Mesodermal cell (in vitro differentiated cells): Measurements from ENCODE around the gene PPA2.

Experiments
- H3K27ac ChIP-seq: 2 replicates; pipeline ENCODE4 v1.7.0; 2013; ENCODE audit warnings: mild to moderate bottlenecking, low read depth, low read length, moderate library complexity; ENCODE audit not compliant: severe bottlenecking
- H3K36me3 ChIP-seq: 2 replicates; pipeline ENCODE4 v1.7.1; 2013; ENCODE audit warnings: mild to moderate bottlenecking, low read length, moderate library complexity; ENCODE audit not compliant: control insufficient read depth, insufficient read depth
- H3K4me1 ChIP-seq: one replicate; pipeline ENCODE4 v1.7.1; 2013; ENCODE audit warnings: mild to moderate bottlenecking, low read length; ENCODE audit not compliant: insufficient read depth, control insufficient read depth, poor library complexity, severe bottlenecking
- H3K4me3 ChIP-seq: 2 replicates; pipeline ENCODE4 v1.7.0; 2013; ENCODE audit warnings: low read length, control low read depth, mild to moderate bottlenecking; ENCODE audit not compliant: insufficient read depth, poor library complexity, severe bottlenecking; ENCODE audit errors: extremely low read depth
- H3K9me3 ChIP-seq: 2 replicates; pipeline ENCODE4 v1.7.1; 2013; ENCODE audit warnings: mild to moderate bottlenecking, low read length, moderate library complexity; ENCODE audit not compliant: control insufficient read depth
- WGBS, 2 experiments: methylation state at CpG; one replicate each; pipeline ENCODE4 v1.1.5; 2013; ENCODE audit warnings: missing lambda C conversion rate in 2 of 2; ENCODE audit not compliant: insufficient coverage in 2 of 2; 5-methylcytosine and 5-hydroxymethylcytosine counted together

The PPA2 gene

GRCh38 chr4:105352826-105353225, 121.0 kb downstream of the PPA2 start:
- WGBS, 2 experiments, result 77 to 100% methylated on average over 1 of the region's 3 CpGs

DNA sequence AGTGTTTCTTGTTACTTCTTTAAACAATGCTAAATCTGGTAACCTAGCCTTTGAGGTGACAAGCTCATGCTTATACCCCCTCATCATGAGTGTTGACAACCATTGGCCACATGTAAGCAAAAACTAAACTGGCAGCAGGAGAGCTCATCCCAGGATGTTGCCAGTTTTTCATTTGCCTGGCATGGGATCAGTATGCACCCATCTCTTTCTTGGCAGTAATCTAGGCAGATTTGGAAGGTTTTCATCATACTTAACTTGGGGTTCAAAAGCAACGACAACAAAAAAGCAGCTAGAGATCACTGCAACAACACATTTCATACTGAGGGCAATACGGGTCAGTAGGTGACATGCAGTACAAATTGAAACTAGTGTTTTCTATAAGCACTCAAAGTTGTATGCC, 122.0 kb downstream of the PPA2 start:
- H3K4me3 ChIP-seq, result no peak overlapping the region
- WGBS, 2 experiments, result 100% methylated on average over 1 to 2 of the region's 2 CpGs
- H3K4me1 ChIP-seq, result no peaks in the 10 kb centered on the region
- H3K36me3 ChIP-seq, result no peaks in the 10 kb centered on the region
- H3K9me3 ChIP-seq, result no peaks in the 10 kb centered on the region
- H3K27ac ChIP-seq, result no peak overlapping the region

More at GRCh38 chr4:105352826-105353225, 121.0 kb downstream of the PPA2 start:
- Histone ChIP-seq H3K9me3 (no peaks in the 10 kb centered on the region), H3K27ac (no peak overlapping the region), H3K4me1 (no peaks in the 10 kb centered on the region), H3K4me3 (no peak overlapping the region), H3K36me3 (no peaks in the 10 kb centered on the region)

- Histone ChIP-seq H3K4me1 (no peaks in the 10 kb centered on the region), H3K36me3 (no peaks in the 10 kb centered on the region), H3K27ac (no peak overlapping the region), H3K4me3 (no peak overlapping the region), H3K9me3 (no peaks in the 10 kb centered on the region)
- WGBS, 2 experiments, result 80 to 100% methylated on average over 1 of the region's 1 CpG
These were observed 122.9 kb downstream of the PPA2 start for GRCh38 chr4:105350859-105351490.

GRCh38 chr4:105348719-105349118, 125.1 kb downstream of the PPA2 start:
- no peaks in the 10 kb centered on the region for H3K36me3 ChIP-seq
- H3K9me3 ChIP-seq, result no peaks in the 10 kb centered on the region
- no peaks in the 10 kb centered on the region for H3K4me1 ChIP-seq
- no peak overlapping the region for H3K27ac ChIP-seq
- H3K4me3 ChIP-seq, result no peak overlapping the region
- 78 to 100% methylated on average over 1 of the region's 1 CpG for WGBS, 2 experiments

DNA sequence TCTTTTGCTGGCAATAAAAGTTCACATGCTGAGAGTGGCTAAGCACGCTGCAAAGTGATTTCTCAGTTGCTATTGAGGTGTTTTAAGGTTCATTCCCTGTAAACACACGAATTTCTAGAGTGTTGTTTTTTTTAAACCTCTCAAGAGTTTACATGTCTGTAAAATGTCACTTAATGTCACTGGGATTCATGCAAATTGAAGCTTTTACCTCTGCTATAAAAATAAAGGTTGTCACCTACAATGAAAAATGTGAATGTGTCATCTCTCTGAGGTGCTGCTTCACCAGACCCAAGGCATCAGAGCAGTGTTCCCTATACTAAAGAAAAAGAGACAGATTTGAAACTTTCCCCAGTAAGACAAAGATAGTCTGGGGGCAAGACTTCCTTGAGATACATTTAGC, 127.0 kb downstream of the PPA2 start:
- no peak overlapping the region for H3K4me3 ChIP-seq
- no peak overlapping the region for H3K27ac ChIP-seq
- 100% methylated on average over 1 of the region's 2 CpGs; no CpG with 5 or more reads in 1 of the 2 experiments for WGBS, 2 experiments
- H3K4me1 ChIP-seq, result no peaks in the 10 kb centered on the region
- H3K36me3 ChIP-seq, result no peaks in the 10 kb centered on the region
- no peaks in the 10 kb centered on the region for H3K9me3 ChIP-seq

- no peaks in the 10 kb centered on the region for H3K9me3 ChIP-seq
- no CpG with 5 or more reads among the region's 2 CpGs for WGBS, 2 experiments
- no peak overlapping the region for H3K4me3 ChIP-seq
- H3K27ac ChIP-seq, result no peak overlapping the region
- no peaks in the 10 kb centered on the region for H3K36me3 ChIP-seq
- H3K4me1 ChIP-seq, result no peaks in the 10 kb centered on the region
These were observed 128.0 kb downstream of the PPA2 start for GRCh38 chr4:105345838-105346237.

DNA sequence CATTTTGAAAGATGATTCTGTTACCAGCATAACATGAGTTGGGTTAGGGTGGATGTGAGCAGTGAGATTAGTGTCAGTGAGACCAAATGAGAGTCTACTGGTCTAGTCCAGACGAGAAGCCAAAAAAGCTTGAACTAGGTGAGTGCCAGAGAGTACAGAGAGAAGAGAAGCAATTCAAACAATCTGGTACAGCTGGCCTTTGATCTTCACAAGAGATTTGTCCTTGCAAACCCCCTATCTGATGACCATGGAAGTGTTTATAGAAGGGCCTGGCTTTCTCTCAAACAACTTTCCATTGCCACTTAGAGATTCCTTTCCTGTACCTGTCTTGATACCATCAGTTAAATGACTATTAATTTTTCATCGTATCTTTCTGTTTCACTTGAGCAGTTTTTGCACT, 128.5 kb downstream of the PPA2 start:
- WGBS, 2 experiments, result 67 to 94% methylated on average over 2 of the region's 2 CpGs
- H3K4me3 ChIP-seq, result no peak overlapping the region
- no peaks in the 10 kb centered on the region for H3K9me3 ChIP-seq
- no peaks in the 10 kb centered on the region for H3K4me1 ChIP-seq
- no peak overlapping the region for H3K27ac ChIP-seq
- H3K36me3 ChIP-seq, result no peaks in the 10 kb centered on the region

DNA sequence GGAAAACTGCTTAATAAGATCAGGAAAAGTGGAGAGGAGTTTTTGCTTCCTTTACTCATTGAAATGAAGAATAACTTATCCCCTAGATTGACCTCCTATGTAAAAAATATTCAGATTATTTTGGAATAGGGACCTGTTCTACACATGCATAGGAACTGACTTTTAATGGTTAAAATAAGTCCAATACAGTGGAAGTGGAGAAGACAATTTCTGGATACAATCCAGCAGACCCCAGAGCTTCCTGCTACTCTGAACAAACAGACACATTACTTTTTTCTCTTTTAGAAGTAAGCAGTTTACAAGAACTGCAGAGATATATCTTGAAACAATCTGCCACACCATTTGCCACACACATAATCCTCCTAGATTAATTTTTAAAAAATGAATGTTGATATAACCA, 129.7 kb downstream of the PPA2 start:
- no peaks in the 10 kb centered on the region for H3K36me3 ChIP-seq
- H3K4me3 ChIP-seq, result no peak overlapping the region
- H3K9me3 ChIP-seq, result no peaks in the 10 kb centered on the region
- no peaks in the 10 kb centered on the region for H3K4me1 ChIP-seq
- H3K27ac ChIP-seq, result no peak overlapping the region

GRCh38 chr4:105343146-105343931, 130.5 kb downstream of the PPA2 start:
- 86 to 87% methylated on average over 4 to 5 of the region's 8 CpGs for WGBS, 2 experiments
- no peaks in the 10 kb centered on the region for H3K9me3 ChIP-seq
- H3K4me3 ChIP-seq, result no peak overlapping the region
- no peaks in the 10 kb centered on the region for H3K4me1 ChIP-seq
- H3K36me3 ChIP-seq, result no peaks in the 10 kb centered on the region
- no peak overlapping the region for H3K27ac ChIP-seq

DNA sequence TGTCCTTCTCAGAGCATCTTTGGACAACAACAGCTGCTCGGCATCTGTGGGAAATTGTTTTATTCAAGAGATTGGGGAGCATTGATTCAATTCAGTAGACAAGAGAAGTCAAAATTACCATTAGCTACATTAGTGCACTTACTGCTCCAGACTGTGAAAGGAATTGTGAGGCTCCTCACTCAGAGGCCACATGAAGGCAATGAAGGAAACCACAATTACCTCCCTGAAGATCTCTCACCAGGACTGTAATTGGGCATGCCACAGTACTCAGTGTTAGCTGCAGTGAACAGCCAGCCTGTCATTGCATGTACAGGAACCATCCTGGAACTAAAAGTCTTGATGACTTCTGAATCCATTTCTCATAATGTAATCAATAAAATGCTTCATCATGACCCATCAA, 144.8 kb downstream of the PPA2 start:
- Histone ChIP-seq H3K4me3 (no peak overlapping the region), H3K4me1 (no peaks in the 10 kb centered on the region), H3K9me3 (no peaks in the 10 kb centered on the region), H3K36me3 (no peaks in the 10 kb centered on the region), H3K27ac (no peak overlapping the region)
- WGBS, 2 experiments, result 89% methylated on average over 1 of the region's 1 CpG; no CpG with 5 or more reads in 1 of the 2 experiments

- H3K27ac ChIP-seq, result no peak overlapping the region
- no peaks in the 10 kb centered on the region for H3K36me3 ChIP-seq
- H3K9me3 ChIP-seq, result no peaks in the 10 kb centered on the region
- no peaks in the 10 kb centered on the region for H3K4me1 ChIP-seq
- H3K4me3 ChIP-seq, result no peak overlapping the region
These were observed 145.9 kb downstream of the PPA2 start for GRCh38 chr4:105327956-105328355.
